Smooth muscle cell (in vitro differentiated cells): ENCODE results near the gene ACTN4. TPM values are rescaled to one million over a fixed set of nuclear protein-coding genes. Genes with fewer than 3 reads are reported as not detected.

ENCODE experiments used
- DNase-seq: peaks from one replicate; lab custom pipeline; 2025; ENCODE audit not compliant: unreplicated experiment; lab: John Stamatoyannopoulos, UW
- H2AFZ ChIP-seq: fragments of 200-600 bp; sonication (generic); 2 replicates; pipeline ENCODE4 v1.6.0; 2016; ENCODE audit warnings: antibody characterized with exemption, low read depth, mild to moderate bottlenecking
- H3F3A ChIP-seq: fragments of 200-600 bp; sonication (generic); 2 replicates; pipeline ENCODE4 v1.6.0; 2017; ENCODE audit warnings: antibody characterized with exemption, low read depth
- H3K27ac ChIP-seq: fragments of 200-600 bp; sonication (generic); 2 replicates; pipeline ENCODE4 v1.5.1; 2016; ENCODE audit warnings: low read depth, mild to moderate bottlenecking
- H3K27me3 ChIP-seq: fragments of 200-600 bp; sonication (generic); 2 replicates; pipeline ENCODE4 v1.6.1; 2016; ENCODE audit warnings: low read depth, mild to moderate bottlenecking
- H3K36me3 ChIP-seq: fragments of 200-600 bp; sonication (generic); 2 replicates; pipeline ENCODE4 v1.5.1; 2016; ENCODE audit warnings: low read depth
- H3K4me1 ChIP-seq: fragments of 200-600 bp; sonication (generic); 2 replicates; pipeline ENCODE4 v1.5.1; 2016; ENCODE audit warnings: low read depth
- H3K4me2 ChIP-seq: fragments of 200-600 bp; sonication (generic); 2 replicates; pipeline ENCODE4 v1.6.0; 2016; ENCODE audit warnings: mild to moderate bottlenecking
- H3K4me3 ChIP-seq: fragments of 200-600 bp; sonication (generic); 2 replicates; pipeline ENCODE4 v1.5.1; 2016; ENCODE audit warnings: mild to moderate bottlenecking
- H3K79me2 ChIP-seq: fragments of 200-600 bp; sonication (generic); 2 replicates; pipeline ENCODE4 v1.6.0; 2016; ENCODE audit warnings: low read depth, mild to moderate bottlenecking
- H3K9ac ChIP-seq: fragments of 200-600 bp; sonication (generic); 2 replicates; pipeline ENCODE4 v1.6.0; 2016; ENCODE audit warnings: low read depth
- H3K9me3 ChIP-seq: fragments of 200-600 bp; sonication (generic); replicated peaks from 2 replicates; pipeline ENCODE4 v1.5.1; 2016; ENCODE audit warnings: low read depth
- H4K20me1 ChIP-seq: fragments of 200-600 bp; sonication (generic); 2 replicates; pipeline ENCODE4 v1.6.0; 2016; ENCODE audit warnings: low read depth
- WGBS: methylation state at CpG from one replicate; pipeline ENCODE4 v1.1.7; 2016; ENCODE audit warnings: low lambda C conversion rate; 5-methylcytosine and 5-hydroxymethylcytosine counted together
- polyA plus RNA-seq: library from polyadenylated mRNA; unstranded; fragments of >200 nt; fragmentation: Nextera tagmentation; extraction: Ambion mirVana; gene quantifications from 2 replicates; pipeline ENCODE4 v1.2.1, GENCODE V29; 2016
- total RNA-seq: library from RNA; depleted of rRNA; stranded (reverse); fragments of >200 nt; gene quantifications from 2 replicates; pipeline ENCODE4 v1.2.3, GENCODE V29; 2014
- TF ChIP-seq, protein P1 (sequence below): fragments of 200-600 bp; sonication (generic); IDR thresholded peaks from 2 replicates; pipeline ENCODE4 v1.5.1; 2017; ENCODE audit warnings: borderline replicate concordance, mild to moderate bottlenecking, antibody characterized with exemption; ENCODE audit not compliant: insufficient read depth, poor library complexity, severe bottlenecking

Gene ACTN4
- total and polyA plus RNA-seq, 2 experiments from 2014 or later, result 53.8 to 311 TPM

- H3K4me2 ChIP-seq, result peak overlapping the region; percentile 58
- 24% methylated on average over 13 of the region's 13 CpGs for WGBS
- TF ChIP-seq, protein P1, sequence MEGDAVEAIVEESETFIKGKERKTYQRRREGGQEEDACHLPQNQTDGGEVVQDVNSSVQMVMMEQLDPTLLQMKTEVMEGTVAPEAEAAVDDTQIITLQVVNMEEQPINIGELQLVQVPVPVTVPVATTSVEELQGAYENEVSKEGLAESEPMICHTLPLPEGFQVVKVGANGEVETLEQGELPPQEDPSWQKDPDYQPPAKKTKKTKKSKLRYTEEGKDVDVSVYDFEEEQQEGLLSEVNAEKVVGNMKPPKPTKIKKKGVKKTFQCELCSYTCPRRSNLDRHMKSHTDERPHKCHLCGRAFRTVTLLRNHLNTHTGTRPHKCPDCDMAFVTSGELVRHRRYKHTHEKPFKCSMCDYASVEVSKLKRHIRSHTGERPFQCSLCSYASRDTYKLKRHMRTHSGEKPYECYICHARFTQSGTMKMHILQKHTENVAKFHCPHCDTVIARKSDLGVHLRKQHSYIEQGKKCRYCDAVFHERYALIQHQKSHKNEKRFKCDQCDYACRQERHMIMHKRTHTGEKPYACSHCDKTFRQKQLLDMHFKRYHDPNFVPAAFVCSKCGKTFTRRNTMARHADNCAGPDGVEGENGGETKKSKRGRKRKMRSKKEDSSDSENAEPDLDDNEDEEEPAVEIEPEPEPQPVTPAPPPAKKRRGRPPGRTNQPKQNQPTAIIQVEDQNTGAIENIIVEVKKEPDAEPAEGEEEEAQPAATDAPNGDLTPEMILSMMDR, result no peak
Observed at GRCh38 chr19:38676023-38676877, 28.8 kb downstream of the ACTN4 start.

GRCh38 chr19:38676878-38677646, 29.6 kb downstream of the ACTN4 start:
- no peak overlapping the region for H3K4me3 ChIP-seq
- H3K36me3 ChIP-seq, result no peaks in the 10 kb centered on the region
- peaks cover 80% of the 10 kb centered on the region for H3K79me2 ChIP-seq
- peak overlapping the region; percentile 21 for H3K9ac ChIP-seq
- no peaks in the 10 kb centered on the region for H4K20me1 ChIP-seq
- H3K9me3 ChIP-seq, result no peaks in the 10 kb centered on the region
- H3K27me3 ChIP-seq, result no peaks in the 10 kb centered on the region
- TF ChIP-seq, protein P1, result no peak
- DNase-seq, result no peak
- no peak overlapping the region for H2AFZ ChIP-seq
- H3K27ac ChIP-seq, result peak overlapping the region; percentile 100
- peaks cover 58% of the 10 kb centered on the region for H3F3A ChIP-seq
- whole genome bisulfite sequencing, result 94% methylated on average over 11 of the region's 11 CpGs
- H3K4me1 ChIP-seq, result peaks cover 27% of the 10 kb centered on the region
- peak overlapping the region; percentile 58 for H3K4me2 ChIP-seq

More at GRCh38 chr19:38676023-38676877, 28.8 kb downstream of the ACTN4 start:
- no peak overlapping the region for H3K4me3 ChIP-seq
- peak overlapping the region; percentile 100 for H3K27ac ChIP-seq
- peaks cover 58% of the 10 kb centered on the region for H3F3A ChIP-seq
- H3K27me3 ChIP-seq, result no peaks in the 10 kb centered on the region
- peaks cover 27% of the 10 kb centered on the region for H3K4me1 ChIP-seq
- H2AFZ ChIP-seq, result no peak overlapping the region
- peak overlapping the region; percentile 83 for H3K9ac ChIP-seq
- H4K20me1 ChIP-seq, result no peaks in the 10 kb centered on the region
- no peaks in the 10 kb centered on the region for H3K9me3 ChIP-seq
- DNase-seq, result peak; percentile 30
- no peaks in the 10 kb centered on the region for H3K36me3 ChIP-seq
- H3K79me2 ChIP-seq, result peaks cover 80% of the 10 kb centered on the region

DNA sequence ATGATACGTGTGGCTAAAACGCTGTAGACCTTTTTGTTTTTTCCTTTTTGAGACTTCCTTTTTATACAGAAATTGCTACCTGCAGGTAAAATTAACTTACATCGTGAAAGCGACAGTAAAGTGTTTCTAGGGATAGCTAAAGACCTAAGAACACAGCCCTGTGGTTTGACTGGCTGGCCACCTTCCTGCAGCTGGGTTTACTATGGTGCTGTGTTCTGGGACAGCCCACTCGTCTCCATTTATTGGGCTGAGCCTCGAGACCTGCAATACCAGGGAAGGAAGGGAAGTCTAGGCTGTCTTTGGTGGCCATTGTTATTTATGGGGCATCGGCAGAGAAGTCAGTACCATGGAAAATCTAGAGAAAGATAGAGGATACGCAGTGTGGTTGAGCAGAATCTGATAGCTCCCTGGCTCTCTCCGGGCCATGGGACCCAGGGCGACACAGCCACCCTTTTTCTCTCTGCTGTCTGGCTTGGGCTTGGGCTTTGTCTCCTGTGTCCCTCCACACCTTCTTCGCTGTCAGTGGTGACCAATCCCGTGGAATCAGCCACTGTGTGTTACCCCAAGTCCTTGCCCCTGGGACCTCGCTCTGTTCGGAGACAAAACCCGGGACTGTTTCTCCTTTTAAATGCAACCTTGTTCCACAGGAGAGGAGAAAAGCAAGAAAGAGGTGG, 30.9 kb downstream of the ACTN4 start:
- WGBS, result 74% methylated on average over 15 of the region's 15 CpGs
- Histone ChIP-seq H3K9ac (no peak overlapping the region), H3K27me3 (no peaks in the 10 kb centered on the region), H3K27ac (peak overlapping the region; percentile 100), H4K20me1 (no peaks in the 10 kb centered on the region), H3K4me1 (peaks cover 33% of the 10 kb centered on the region), H3F3A (peaks cover 52% of the 10 kb centered on the region), H3K9me3 (no peaks in the 10 kb centered on the region), H2AFZ (no peak overlapping the region), H3K36me3 (no peaks in the 10 kb centered on the region), H3K79me2 (peaks cover 81% of the 10 kb centered on the region), H3K4me3 (no peak overlapping the region), H3K4me2 (peak overlapping the region; percentile 58)
- TF ChIP-seq, protein P1, result no peak
- DNase-seq, result no peak
